MM.1S (cell line): ENCODE measurements around the gene VAMP1.
"Not testable (repeated sequence)": the region's sequence is repeated elsewhere in the genome, so short reads cannot be mapped to it uniquely, and the experiment has no call there.

Experiments used
- EZH2 ChIP-seq: fragments of 300-600 bp; sonication (generic); optimal IDR thresholded peaks from 2 replicates; pipeline ENCODE3; 2017; ENCODE audit warnings: low read depth, mild to moderate bottlenecking, antibody characterized with exemption, low read length, mixed read lengths
- TF ChIP-seq, protein P1 (sequence below): fragments of 300-600 bp; sonication (generic); IDR thresholded peaks from 2 replicates; pipeline ENCODE4 v1.5.1; 2016; ENCODE audit warnings: antibody characterized with exemption, low read length, mixed read lengths

DNA sequence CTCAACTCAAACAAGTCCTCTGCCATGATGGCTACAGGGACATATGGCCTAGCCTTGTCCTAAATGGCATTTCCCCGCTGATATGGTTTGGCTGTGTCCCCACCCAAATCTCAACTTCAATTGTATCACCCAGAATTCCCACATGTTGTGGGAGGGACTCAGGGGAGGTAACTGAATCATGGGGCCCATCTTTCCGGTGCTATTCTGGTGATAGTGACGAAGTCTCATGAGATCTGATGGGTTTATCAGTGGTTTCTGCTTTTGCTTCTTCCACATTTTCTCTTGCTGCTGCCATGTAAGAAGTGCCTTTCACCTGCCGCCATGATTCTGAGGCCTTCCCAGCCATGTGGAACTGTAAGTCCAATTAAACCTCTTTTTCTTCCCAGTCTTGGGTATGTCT, 3.7 kb downstream of the VAMP1 start:
- TF ChIP-seq, protein P1, sequence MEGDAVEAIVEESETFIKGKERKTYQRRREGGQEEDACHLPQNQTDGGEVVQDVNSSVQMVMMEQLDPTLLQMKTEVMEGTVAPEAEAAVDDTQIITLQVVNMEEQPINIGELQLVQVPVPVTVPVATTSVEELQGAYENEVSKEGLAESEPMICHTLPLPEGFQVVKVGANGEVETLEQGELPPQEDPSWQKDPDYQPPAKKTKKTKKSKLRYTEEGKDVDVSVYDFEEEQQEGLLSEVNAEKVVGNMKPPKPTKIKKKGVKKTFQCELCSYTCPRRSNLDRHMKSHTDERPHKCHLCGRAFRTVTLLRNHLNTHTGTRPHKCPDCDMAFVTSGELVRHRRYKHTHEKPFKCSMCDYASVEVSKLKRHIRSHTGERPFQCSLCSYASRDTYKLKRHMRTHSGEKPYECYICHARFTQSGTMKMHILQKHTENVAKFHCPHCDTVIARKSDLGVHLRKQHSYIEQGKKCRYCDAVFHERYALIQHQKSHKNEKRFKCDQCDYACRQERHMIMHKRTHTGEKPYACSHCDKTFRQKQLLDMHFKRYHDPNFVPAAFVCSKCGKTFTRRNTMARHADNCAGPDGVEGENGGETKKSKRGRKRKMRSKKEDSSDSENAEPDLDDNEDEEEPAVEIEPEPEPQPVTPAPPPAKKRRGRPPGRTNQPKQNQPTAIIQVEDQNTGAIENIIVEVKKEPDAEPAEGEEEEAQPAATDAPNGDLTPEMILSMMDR, result not testable (repeated sequence)
- TF ChIP-seq EZH2, result not testable (repeated sequence)
